ENCODE data around the gene SRP19. TPM values are rescaled to one million over a fixed set of nuclear protein-coding genes. Genes with fewer than 3 reads are reported as not detected.

SRP19 gene
- total RNA-seq, 2 experiments from 2014 or later: 45.6 to 47.0 TPM

- Mint-ChIP-seq H3K4me1 (ENCODE audit: low read depth) (peaks cover 72% of the 10 kb centered on the region), H3K9me3 (no peaks in the 10 kb centered on the region), H3K4me3 (no peak overlapping the region), H3K27ac (no peak overlapping the region), H3K36me3 (ENCODE audit: low read depth) (peaks cover 58% of the 10 kb centered on the region), H3K27me3 (no peaks in the 10 kb centered on the region)
- no peak for ATAC-seq
- DNase-seq: no peak
- ChIA-PET CTCF (interaction anchor here (1.3 kb wide), 1 partner anchor 50 kb away, joined by 4 read pairs; no protein-coding TSS in a partner anchor), POLR2A (interaction anchor here (1.0 kb wide), 1 partner anchor 13 kb away, joined by 3 read pairs; no protein-coding TSS in a partner anchor)
- intact Hi-C loops (cut with micrococcal nuclease): no loop called here
- TF ChIP-seq CTCF (IDR thresholded peaks at IDR 0.05): no peak
These were observed 57.0 kb downstream of the SRP19 start for GRCh38 chr5:112918136-112918535.

GRCh38 chr5:112918679-112919078 is 57.6 kb downstream of the SRP19 start:
- no peaks in the 10 kb centered on the region for H3K27me3 Mint-ChIP-seq
- CTCF ChIA-PET: interaction anchor here (1.3 kb wide), 1 partner anchor 50 kb away, joined by 4 read pairs; no protein-coding TSS in a partner anchor
- H3K4me1 Mint-ChIP-seq (ENCODE audit: low read depth): peaks cover 76% of the 10 kb centered on the region
- DNase-seq (no peak), ATAC-seq (no peak)
- no peak for TF ChIP-seq CTCF (IDR thresholded peaks at IDR 0.05)
- H3K4me3 Mint-ChIP-seq: no peak overlapping the region
- intact Hi-C loops (cut with micrococcal nuclease): no loop called here
- no peaks in the 10 kb centered on the region for H3K9me3 Mint-ChIP-seq
- peaks cover 54% of the 10 kb centered on the region for H3K36me3 Mint-ChIP-seq (ENCODE audit: low read depth)
- POLR2A ChIA-PET: interaction anchor here (0.6 to 1.3 kb wide), 2 partner anchors 56 to 364 kb away, joined by 3 read pairs; no protein-coding TSS in a partner anchor
- no peak overlapping the region for H3K27ac Mint-ChIP-seq

Other genes starting within 250 kb of the SRP19 start
- 10 to 100 TPM; 18.7 to 19.0 TPM for gene APC, start 123.4 kb upstream of the SRP19 start, total RNA-seq
- 10 to 100 TPM; 38.0 to 40.6 TPM for gene REEP5, start 60.9 kb downstream of the SRP19 start, total RNA-seq
- 10 to 100 TPM; 88.9 to 91.0 TPM for gene DCP2, start 115.5 kb downstream of the SRP19 start, total RNA-seq

Data from activated CD8-positive, alpha-beta T cell treated with anti-CD3 and anti-CD28 coated beads for 36 hours (primary cell).